Right cardiac atrium (tissue), 5 donors: Measurements from ENCODE around the gene TMEM175. TPM values are rescaled to one million over a fixed set of nuclear protein-coding genes. Genes with fewer than 3 reads are reported as not detected.
"Not testable (repeated sequence)": the region's sequence is repeated elsewhere in the genome, so short reads cannot be mapped to it uniquely, and the experiment has no call there.

Experiments
- ATAC-seq, 2 donors: fragments of 200-7000 bp; cut with Tn5 transposase; one replicate each; pipeline versions ENCODE4 v1.8.0 to v1.9.1; 2020; ENCODE audit warnings: moderate library complexity in 2 of 2, mild to moderate bottlenecking in 1 of 2
- DNase-seq, 3 donors: peaks; one replicate each; pipeline ENCODE4 v3.0.0-alpha.2; 2020
- H3K27ac ChIP-seq: one replicate; pipeline ENCODE4 v1.5.1; 2013; ENCODE audit warnings: mild to moderate bottlenecking, low read length, control low read depth, moderate library complexity
- H3K27me3 ChIP-seq: one replicate; pipeline ENCODE4 v1.6.1; 2013; ENCODE audit not compliant: control insufficient read depth, insufficient read depth
- H3K4me1 ChIP-seq: one replicate; pipeline ENCODE4 v1.6.1; 2013; ENCODE audit warnings: low read length; ENCODE audit not compliant: control insufficient read depth, insufficient read depth
- H3K4me3 ChIP-seq: one replicate; pipeline ENCODE4 v1.5.1; 2013; ENCODE audit warnings: low read length, control low read depth
- H3K9me3 ChIP-seq: one replicate; pipeline ENCODE4 v1.6.1; 2013; ENCODE audit warnings: low read length; ENCODE audit not compliant: control insufficient read depth
- WGBS: extraction: QIAGEN DNeasy Blood & Tissue Kit; methylation state at CpG from one replicate; pipeline ENCODE4 v1.1.7; 2013; 5-methylcytosine and 5-hydroxymethylcytosine counted together
- intact Hi-C, 4 donors: fragments of 100-400 bp; cut with DNase I; formaldehyde crosslinking; loops; one replicate each; pipeline versions ENCODE4 v1.11.0 to v1.14.0; 2022 to 2023
- polyA plus RNA-seq: library from polyadenylated mRNA; stranded (reverse); fragments of 200-250 nt; gene quantifications from one replicate; pipeline ENCODE4 v1.2.3, GENCODE V29; 2013
- total RNA-seq, 4 donors: library from RNA; stranded (reverse); fragmentation: NEBNext Ultra II Directional; extraction: Animal tissue kit (Norgen Biotek cat#: 25700); gene quantifications; one replicate each; pipeline ENCODE4 v1.2.1, GENCODE V29; 2021
- donor health status: healthy with polysubstance abuse.
- donor health status: DM: no; HTN: yes; CAD: no.
- donor health status: DM: no; HTN: no; CAD: no.
- donor health status: DM: no; HTN: yes; CAD: no; lungs with severe emphysema.
- donor health status: DM: yes; HTN: yes; CAD: no.

The TMEM175 gene
- total and polyA plus RNA-seq, 5 donors: 20.9 to 31.1 (median 24.0) TPM

GRCh38 chr4:918591-918990, 13.7 kb upstream of the TMEM175 start:
- H3K27me3 ChIP-seq, H3K4me3 ChIP-seq, H3K4me1 ChIP-seq, intact Hi-C loops, H3K9me3 ChIP-seq, H3K27ac ChIP-seq, ATAC-seq: not testable (repeated sequence)
- 95% methylated on average over 6 of the region's 6 CpGs for WGBS
- peak in 1 of 3 donors; percentile 17 for DNase-seq

GRCh38 chr4:919004-919680, 13.1 kb upstream of the TMEM175 start:
- peak in 1 of 3 donors; percentile 34 for DNase-seq
- H3K4me3 ChIP-seq, intact Hi-C loops, H3K4me1 ChIP-seq, H3K9me3 ChIP-seq, ATAC-seq, H3K27me3 ChIP-seq, H3K27ac ChIP-seq: not testable (repeated sequence)
- WGBS: 95% methylated on average over 15 of the region's 15 CpGs

- peak in 2 of 3 donors; percentile 16 to 33 for DNase-seq
- H3K27me3 ChIP-seq: no peaks in the 10 kb centered on the region
- WGBS: 96% methylated on average over 17 of the region's 17 CpGs
- ATAC-seq: no peak
- intact Hi-C loops: no loop called here
- no peak overlapping the region for H3K4me3 ChIP-seq
- no peak overlapping the region for H3K27ac ChIP-seq
- no peaks in the 10 kb centered on the region for H3K9me3 ChIP-seq
- H3K4me1 ChIP-seq: no peaks in the 10 kb centered on the region
These were observed 10.4 kb upstream of the TMEM175 start for GRCh38 chr4:921830-922331.

GRCh38 chr4:924107-925096, 7.9 kb upstream of the TMEM175 start:
- H3K4me1 ChIP-seq: no peaks in the 10 kb centered on the region
- DNase-seq (peak in 2 of 3 donors; percentile 53 to 62), ATAC-seq (peak; percentile 63 to 84)
- H3K27me3 ChIP-seq: no peaks in the 10 kb centered on the region
- WGBS: 68% methylated on average over 18 of the region's 18 CpGs
- H3K27ac ChIP-seq: no peak overlapping the region
- no peaks in the 10 kb centered on the region for H3K9me3 ChIP-seq
- H3K4me3 ChIP-seq: no peak overlapping the region
- intact Hi-C loops: no loop called here

GRCh38 chr4:925171-925570, 7.1 kb upstream of the TMEM175 start:
- no peak overlapping the region for H3K27ac ChIP-seq
- ATAC-seq (peak; percentile 5 to 15), DNase-seq (peak in 2 of 3 donors; percentile 26 to 30)
- no peaks in the 10 kb centered on the region for H3K4me1 ChIP-seq
- H3K9me3 ChIP-seq: no peaks in the 10 kb centered on the region
- WGBS: 80% methylated on average over 9 of the region's 9 CpGs
- intact Hi-C loops: no loop called here
- no peaks in the 10 kb centered on the region for H3K27me3 ChIP-seq
- no peak overlapping the region for H3K4me3 ChIP-seq

GRCh38 chr4:925771-926500, 6.3 kb upstream of the TMEM175 start:
- H3K4me1 ChIP-seq: peaks cover 4% of the 10 kb centered on the region
- no peak overlapping the region for H3K27ac ChIP-seq
- intact Hi-C loops: no loop called here
- ATAC-seq (peak in 1 of 2 donors; percentile 13), DNase-seq (peak in 1 of 3 donors; percentile 28)
- no peak overlapping the region for H3K4me3 ChIP-seq
- 79% methylated on average over 26 of the region's 26 CpGs for WGBS
- H3K27me3 ChIP-seq: no peaks in the 10 kb centered on the region
- no peaks in the 10 kb centered on the region for H3K9me3 ChIP-seq

- H3K4me1 ChIP-seq: peaks cover 7% of the 10 kb centered on the region
- peak in 1 of 3 donors; percentile 36 for DNase-seq
These were observed 5.7 kb upstream of the TMEM175 start for GRCh38 chr4:926538-926937.

GRCh38 chr4:927566-927965, 4.7 kb upstream of the TMEM175 start:
- H3K9me3 ChIP-seq, intact Hi-C loops, H3K4me1 ChIP-seq, H3K4me3 ChIP-seq, H3K27me3 ChIP-seq, H3K27ac ChIP-seq, ATAC-seq: not testable (repeated sequence)
- peak in 1 of 3 donors; percentile 16 for DNase-seq
- 95% methylated on average over 21 of the region's 21 CpGs for WGBS

More at GRCh38 chr4:926538-926937, 5.7 kb upstream of the TMEM175 start:
- no peaks in the 10 kb centered on the region for H3K9me3 ChIP-seq
- ATAC-seq: no peak
- no peak overlapping the region for H3K27ac ChIP-seq
- intact Hi-C loops: no loop called here
- no peaks in the 10 kb centered on the region for H3K27me3 ChIP-seq
- 75% methylated on average over 17 of the region's 17 CpGs for WGBS
- no peak overlapping the region for H3K4me3 ChIP-seq

- WGBS: 89% methylated on average over 17 of the region's 17 CpGs
- H3K4me1 ChIP-seq: peaks cover 7% of the 10 kb centered on the region
- no peak overlapping the region for H3K4me3 ChIP-seq
- H3K27me3 ChIP-seq: no peaks in the 10 kb centered on the region
- no peaks in the 10 kb centered on the region for H3K9me3 ChIP-seq
- H3K27ac ChIP-seq: no peak overlapping the region
- DNase-seq (peak in 1 of 3 donors; percentile 34), ATAC-seq (no peak)
- intact Hi-C loops: no loop called here
These were observed 3.0 kb upstream of the TMEM175 start for GRCh38 chr4:929096-929765.

- Histone ChIP-seq H3K27me3 (no peaks in the 10 kb centered on the region), H3K9me3 (no peaks in the 10 kb centered on the region), H3K27ac (no peak overlapping the region), H3K4me1 (peaks cover 7% of the 10 kb centered on the region), H3K4me3 (no peak overlapping the region)
- DNase-seq (peak in 1 of 3 donors; percentile 26), ATAC-seq (no peak)
- intact Hi-C loops: no loop called here
- WGBS: 44% methylated on average over 3 of the region's 3 CpGs
These were observed 2.2 kb upstream of the TMEM175 start for GRCh38 chr4:930028-930551.
